ENCODE measurements around the gene ASPM.
"Not testable (repeated sequence)": the region's sequence is repeated elsewhere in the genome, so short reads cannot be mapped to it uniquely, and the experiment has no call there.

The ASPM gene

DNA sequence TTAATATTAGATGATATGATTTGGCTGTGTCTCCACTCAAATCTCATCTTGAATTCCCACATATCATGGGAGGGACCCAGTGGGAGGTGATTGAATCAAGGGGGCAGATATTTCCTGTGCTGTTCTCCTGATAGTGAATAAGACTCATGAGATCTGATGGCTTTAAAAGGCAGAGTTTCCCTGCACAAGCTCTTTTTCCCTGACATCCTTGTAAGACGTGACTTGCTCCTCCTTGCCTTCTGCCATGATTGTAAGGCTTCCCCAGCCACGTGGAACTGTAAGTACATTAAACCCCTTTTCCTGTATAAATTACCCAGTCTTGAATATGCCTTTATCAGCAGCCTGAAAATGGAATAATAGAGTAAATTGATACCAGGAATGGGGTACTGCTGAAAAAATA, 66.1 kb downstream of the ASPM start:
- DNase-seq: no peak

DNA sequence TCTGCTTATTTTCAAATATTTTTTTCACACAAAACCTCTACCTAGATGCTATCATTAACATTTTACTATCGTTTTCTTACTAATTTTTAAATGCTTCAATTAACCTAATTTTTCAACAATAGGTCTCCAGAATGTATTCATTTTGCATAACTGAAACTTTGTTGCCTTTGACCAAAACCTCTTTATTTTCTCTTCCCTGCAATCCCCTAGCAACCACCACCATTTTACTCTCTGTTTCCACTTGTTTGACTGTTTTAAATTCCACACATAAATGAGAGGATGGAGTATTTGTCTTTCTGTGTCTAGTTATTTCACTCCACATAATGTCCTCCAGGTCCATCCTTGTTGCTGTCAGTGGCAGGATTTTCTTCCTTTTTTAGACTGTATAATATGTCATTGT, 69.9 kb downstream of the ASPM start:
- DNase-seq: no peak

DNA sequence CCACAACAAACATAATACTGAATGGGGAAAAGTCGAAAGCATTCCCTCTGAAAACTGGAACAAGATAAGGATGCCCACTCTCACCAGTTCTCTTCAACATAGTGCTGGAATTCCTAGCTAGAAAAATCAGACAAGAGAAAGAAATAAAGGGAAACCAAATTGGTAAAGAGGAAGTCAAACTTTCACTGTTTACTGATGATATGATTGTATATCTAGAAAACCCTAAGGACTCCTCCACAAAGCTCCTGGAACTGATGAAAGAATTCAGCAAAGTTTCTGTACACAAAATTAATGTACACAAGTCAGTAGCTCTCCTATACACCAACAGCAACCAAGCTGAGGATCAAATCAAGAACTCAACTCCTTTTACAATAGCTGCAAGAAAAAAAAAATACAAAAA, 72.5 kb downstream of the ASPM start:
- DNase-seq: no peak

DNA sequence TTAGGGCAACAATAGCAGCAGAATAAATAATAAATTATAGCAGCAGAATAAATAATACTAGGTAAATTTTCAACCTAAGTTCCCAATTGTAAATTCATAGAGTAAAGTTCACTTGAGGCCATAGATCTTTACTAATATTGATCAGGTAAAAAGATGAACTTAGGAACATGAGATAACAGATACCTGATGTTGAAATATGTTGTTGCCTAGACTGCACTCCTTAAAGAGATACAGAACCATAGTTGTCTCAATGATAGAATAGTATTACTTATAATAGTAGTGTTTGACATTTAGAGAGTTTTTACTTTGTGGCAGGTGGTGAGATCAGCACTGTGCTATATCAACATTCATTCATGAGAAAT, 79.0 kb downstream of the ASPM start:
- no peak for DNase-seq

DNA sequence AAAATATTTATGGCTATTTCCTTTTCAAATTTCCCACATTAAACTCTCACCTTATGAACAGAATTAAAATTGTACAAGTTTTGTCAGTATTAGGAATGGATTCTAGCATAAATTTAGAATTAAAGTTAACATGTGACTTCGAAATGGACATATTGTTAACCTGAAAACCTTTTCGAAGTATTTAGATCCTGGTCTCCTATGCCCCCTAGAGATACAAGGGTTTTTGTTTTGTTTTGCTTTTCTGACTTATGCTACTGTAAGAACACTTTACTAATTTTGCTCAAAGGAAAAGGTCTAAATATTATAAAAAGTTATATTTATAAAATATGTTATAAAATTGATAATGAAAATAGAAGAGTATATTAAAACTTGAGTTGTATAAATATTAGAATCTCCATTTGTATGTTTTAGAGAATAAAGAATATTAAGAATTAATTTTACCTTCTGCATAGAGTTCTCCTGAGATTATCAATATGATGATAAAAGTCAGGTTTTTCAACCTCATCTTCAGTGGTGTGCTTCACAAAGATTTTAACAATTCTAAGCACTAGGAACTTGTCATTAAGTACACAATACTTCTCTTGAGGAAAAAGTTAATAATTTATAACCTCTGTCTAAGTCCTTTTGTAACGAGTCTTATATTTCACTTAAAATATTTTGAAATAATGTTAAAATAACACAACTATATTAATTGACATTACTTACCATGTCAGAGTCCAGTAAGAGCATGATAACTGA, 79.6 kb downstream of the ASPM start, which contains the start of gene F13B:
TSS of gene F13B (minus strand) at position 542 of the 738 bp plus-strand sequence. CDS start at position 505, 37 bp downstream.
- DNase-seq: no peak

DNA sequence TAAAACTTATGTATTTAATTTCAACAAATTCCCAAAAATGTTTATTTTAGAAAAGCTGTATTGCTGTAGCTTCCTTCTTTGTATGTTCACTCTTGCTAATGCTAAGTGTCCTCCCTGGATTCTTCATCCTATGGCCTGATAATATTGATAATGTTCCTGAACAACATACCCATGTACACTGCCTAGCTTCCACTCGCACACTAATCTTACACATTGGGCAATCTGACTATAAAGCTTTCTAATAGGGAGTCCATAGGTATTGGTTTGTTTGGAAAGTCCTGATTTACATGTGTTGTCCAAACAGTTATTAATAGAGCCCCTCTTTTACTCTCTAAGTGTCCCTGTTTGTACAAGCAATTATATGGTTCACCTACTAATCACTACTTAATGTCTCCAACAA, 80.2 kb downstream of the ASPM start:
- no peak for DNase-seq

DNA sequence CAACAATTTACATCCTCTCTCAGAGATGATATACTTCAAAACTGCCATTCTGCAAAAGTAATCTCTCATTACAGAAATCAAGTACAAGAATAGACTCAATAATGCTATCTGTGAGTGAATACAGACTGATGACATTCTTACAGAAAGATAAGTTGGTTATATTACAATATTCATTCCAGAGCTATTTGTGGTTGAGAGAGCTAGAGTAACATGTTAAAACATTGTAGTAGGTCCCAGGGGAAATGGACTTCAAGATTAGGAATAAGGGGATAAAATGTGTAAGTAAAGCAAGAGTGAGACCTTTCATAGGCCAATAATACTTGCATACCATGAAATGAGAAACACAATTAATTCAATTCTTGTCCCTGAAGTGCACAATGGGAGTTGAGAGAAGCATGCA, 80.9 kb downstream of the ASPM start:
- no peak for DNase-seq

DNA sequence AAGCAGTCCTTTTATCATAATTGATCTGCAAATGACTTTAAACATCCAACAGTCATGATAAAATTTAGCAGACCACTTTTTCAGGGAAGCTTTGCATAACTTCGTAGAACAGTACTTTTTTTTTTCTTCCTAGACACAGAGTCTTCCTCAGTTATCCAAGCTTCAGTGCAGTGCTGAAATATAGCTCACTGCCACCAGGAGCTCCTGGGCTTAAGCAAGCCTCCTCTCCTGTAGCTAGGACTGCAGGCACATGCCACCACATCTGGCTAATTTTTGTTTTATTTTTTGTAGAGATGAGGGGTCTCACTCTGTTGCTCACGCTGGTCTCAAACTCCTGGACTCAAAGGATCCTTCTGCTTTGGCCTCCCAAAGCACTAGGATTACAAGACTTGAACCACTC, 83.3 kb downstream of the ASPM start:
- DNase-seq: no peak

DNA sequence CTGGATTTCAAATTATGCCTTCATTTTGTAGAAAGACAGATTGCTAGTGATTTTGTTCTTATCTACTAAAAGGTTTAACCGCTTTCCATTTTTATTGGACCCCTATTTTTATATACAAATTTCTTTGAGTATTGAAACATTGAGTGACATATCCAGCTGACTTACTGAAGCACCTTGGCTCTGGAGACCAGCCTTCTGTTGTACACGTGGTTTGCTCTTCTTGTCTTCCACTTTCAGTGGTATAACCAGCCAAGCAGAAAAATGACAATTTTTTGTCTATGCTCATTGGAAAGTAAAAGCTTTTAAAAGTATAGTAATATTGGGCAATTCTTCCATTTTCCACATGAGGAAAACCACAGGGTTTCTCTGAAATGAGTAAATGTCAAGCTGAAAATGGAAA, 83.8 kb downstream of the ASPM start:
- no peak for DNase-seq

DNA sequence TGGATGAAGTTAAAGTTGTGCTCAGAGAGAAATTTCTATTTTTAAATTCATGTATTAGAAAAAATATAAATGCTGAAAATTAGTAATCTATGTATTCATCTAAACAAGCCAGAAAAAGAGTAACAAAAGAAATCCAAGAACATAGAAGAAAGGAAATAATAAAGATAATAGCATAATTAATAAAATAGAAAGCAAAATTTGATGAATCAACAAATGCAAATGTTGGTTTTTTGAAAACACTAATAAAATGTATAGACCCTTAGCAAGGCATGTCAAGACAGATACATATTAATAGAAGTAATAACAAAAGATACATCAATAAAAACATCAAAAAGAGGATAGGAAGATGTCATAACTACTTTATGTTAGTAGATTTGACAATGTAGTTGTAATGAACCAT, 97.4 kb downstream of the ASPM start:
- DNase-seq: no peak

DNA sequence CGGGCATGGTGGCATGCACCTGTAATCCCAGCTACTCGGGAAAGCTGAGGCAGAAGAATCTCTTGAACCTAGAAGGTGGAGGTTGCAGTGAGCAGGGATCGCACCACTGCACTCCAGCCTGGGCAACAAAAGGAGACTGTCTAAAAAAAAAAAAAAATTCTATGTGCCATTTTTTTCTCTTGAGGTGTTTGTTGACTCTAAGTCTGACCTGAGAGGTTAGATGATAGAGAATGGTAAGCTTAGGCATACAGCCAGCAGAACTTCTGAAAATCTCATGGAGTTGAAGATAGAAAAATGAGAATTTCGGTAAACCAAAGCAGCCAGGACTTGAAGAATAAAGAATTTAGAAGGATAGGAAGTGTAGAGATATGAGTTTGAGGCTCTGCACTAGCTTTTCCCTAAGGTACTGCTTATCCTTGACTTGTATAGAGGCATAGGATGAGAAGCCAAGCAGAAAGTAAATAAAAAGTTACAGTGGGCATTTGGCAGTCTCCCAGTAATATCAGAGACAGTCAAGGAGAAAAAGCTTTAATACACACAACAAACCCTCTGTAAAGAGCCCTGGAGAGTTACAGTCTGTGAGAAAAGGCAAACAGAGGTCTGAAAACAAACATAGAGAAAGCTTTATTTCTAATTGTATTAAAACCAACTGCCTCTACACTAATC, 103.7 kb downstream of the ASPM start:
- no peak for DNase-seq

DNA sequence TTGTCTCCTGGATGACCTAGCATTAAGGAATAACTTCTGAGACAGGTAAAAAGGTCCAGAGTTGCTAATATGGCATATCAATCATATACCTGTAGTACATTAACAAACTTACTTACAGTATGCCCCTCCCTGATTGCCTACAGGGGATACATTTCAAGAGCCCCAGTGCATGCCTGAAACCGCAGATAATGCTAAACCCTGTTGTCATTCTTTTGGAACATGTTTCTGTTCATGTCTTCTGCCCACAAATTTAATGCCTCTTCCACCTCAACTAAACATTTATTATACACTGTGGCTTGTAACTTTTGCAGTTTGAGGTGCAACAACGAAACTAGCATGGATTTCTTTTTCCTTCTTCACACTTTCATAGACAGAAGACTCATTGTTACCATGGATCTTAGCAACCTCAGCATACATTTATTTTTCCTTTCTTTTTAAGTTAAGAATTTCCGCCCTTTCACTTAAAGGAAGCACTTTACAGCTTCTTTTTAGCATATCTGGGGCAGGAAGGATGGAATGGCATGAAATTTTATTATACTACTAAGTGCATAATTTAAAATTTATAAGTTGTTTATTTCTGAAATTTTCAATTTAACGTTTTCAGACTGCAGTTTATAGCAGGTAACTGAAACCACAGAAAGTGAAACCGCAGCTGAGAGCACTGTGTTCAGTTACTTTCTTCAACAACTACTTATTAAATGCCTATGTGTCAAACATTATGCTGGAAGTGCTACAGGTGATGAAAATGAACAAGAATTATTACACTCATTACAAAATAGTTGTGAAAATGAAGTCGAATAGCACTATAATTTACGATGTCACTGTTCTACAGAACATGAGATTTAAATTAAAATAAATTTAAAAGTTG, 104.7 kb downstream of the ASPM start:
- DNase-seq: no peak

DNA sequence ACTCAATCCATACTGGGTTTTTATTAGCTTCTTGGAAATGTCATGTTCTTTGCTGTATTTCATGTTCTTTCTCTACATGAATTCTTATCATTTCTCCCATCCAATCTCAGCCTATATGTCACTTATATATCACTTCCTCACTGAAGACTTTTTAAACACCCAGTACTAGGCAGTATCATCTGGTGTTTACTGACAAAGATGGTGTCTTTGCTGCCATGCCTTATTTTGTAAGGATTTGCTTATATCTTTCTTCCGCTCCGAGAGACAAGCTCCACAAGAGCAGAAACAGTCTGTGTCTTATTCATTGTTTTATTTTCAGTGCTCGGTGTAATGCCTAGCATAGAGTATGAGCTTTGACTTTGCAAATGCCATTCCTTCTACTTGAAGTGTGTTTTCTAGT, 109.6 kb downstream of the ASPM start:
- no peak for DNase-seq

DNA sequence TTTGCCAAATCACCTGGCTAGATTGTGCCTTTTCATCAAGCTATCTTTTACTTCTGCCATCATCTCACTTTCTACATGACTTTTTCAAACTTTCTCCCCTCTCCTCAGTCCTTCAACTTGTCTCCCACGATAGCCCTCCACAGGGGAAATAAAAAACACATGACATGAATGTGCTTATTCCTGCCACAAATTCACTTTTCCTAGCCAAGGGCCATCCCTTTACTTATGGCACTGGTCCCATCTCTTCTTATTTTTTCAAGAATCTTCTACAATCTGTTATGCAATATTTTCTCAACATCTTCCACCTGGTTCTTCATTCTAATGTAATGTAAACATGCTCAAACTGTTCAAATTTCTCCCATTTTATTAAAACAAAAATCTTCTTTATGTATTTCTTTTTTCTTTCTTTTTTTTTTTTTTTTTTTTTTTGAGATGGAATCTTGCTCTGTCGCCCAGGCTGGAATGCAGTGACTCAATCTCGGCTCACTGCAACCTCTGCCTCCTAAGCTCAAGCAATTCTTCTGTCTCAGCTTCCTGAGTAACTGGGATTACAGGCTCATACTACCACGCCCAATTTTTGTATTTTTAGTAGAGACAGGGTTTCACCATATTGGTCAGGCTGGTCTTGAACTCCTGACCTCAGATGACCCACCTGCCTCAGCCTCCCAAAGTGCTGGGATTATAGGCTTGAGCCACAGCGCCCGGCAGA, 111.7 kb downstream of the ASPM start:
- DNase-seq: not testable (repeated sequence)
